ENCODE results near the gene KIFC3. TPM values are rescaled to one million over a fixed set of nuclear protein-coding genes. Genes with fewer than 3 reads are reported as not detected.

Gene KIFC3
- total RNA-seq, 2 donors from 2014 or later, result 3.8 to 5.7 TPM

GRCh38 chr16:57756424-57757325, 45.6 kb downstream of the KIFC3 start:
- no peaks in the 10 kb centered on the region for H3K4me1 ChIP-seq
- no peak for TF ChIP-seq CTCF (IDR thresholded peaks at IDR 0.05)
- H3K9me3 ChIP-seq, result no peaks in the 10 kb centered on the region
- no peak overlapping the region for H3K27ac ChIP-seq
- H3K4me3 ChIP-seq, result no peak overlapping the region
- no peaks in the 10 kb centered on the region for H3K27me3 ChIP-seq
- no peak overlapping the region for H3K9ac ChIP-seq (ENCODE audit: low read depth in 2 of 2, low read length in 2 of 2)
- DNase-seq, result no peak
- H3K36me3 ChIP-seq, result no peaks in the 10 kb centered on the region
- intact Hi-C loops (cut with DNase I), result loop anchor here (2.0 to 10.0 kb wide), 2 partner anchors 106 to 238 kb away; no protein-coding TSS in a partner anchor

GRCh38 chr16:57755726-57756423, 46.4 kb downstream of the KIFC3 start:
- intact Hi-C loops (cut with DNase I), result loop anchor here (2.0 to 10.0 kb wide), 2 partner anchors 107 to 239 kb away; no protein-coding TSS in a partner anchor
- no peak for DNase-seq
- no peaks in the 10 kb centered on the region for H3K4me1 ChIP-seq
- no peaks in the 10 kb centered on the region for H3K9me3 ChIP-seq
- no peak overlapping the region for H3K27ac ChIP-seq
- no peak for TF ChIP-seq CTCF (IDR thresholded peaks at IDR 0.05)
- H3K27me3 ChIP-seq, result no peaks in the 10 kb centered on the region
- H3K4me3 ChIP-seq, result no peak overlapping the region
- no peaks in the 10 kb centered on the region for H3K36me3 ChIP-seq
- H3K9ac ChIP-seq (ENCODE audit: low read depth in 2 of 2, low read length in 2 of 2), result no peak overlapping the region

DNA sequence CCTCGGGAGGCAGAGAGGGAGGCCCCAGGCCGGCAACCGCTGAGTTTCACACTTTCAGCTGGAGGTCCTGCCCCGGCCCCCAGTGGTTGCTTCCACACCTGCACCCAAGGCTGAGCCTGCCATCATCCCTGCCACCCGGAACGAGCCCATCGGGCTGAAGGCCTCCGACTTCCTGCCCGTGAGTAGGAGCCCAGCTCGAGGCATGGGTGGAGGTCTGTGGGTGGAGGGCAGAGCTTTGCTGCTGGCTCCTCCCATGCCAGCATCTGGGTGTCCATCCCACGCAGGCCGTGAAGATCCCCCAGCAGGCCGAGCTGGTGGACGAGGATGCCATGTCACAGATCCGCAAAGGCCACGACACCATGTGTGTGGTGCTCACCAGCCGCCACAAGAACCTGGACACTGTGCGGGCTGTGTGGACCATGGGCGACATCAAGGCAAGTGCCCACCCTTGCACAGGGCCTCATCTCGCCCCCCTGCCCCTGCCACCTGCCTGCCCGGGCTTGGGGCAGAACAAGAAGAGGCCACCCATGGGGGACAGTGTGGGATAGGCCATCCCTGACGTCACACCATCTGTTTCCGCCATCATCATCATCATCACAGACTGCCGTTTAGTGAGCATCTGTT, 47.1 kb downstream of the KIFC3 start:
- H3K9me3 ChIP-seq, result no peaks in the 10 kb centered on the region
- no peaks in the 10 kb centered on the region for H3K36me3 ChIP-seq
- DNase-seq, result no peak
- H3K27me3 ChIP-seq, result no peaks in the 10 kb centered on the region
- H3K9ac ChIP-seq (ENCODE audit: low read depth in 2 of 2, low read length in 2 of 2), result no peak overlapping the region
- no peak overlapping the region for H3K27ac ChIP-seq
- no peaks in the 10 kb centered on the region for H3K4me1 ChIP-seq
- no peak overlapping the region for H3K4me3 ChIP-seq
- no peak for TF ChIP-seq CTCF (IDR thresholded peaks at IDR 0.05)
- intact Hi-C loops (cut with DNase I), result loop anchor here (10.0 kb wide), 1 partner anchor 240 kb away; no protein-coding TSS in a partner anchor

DNA sequence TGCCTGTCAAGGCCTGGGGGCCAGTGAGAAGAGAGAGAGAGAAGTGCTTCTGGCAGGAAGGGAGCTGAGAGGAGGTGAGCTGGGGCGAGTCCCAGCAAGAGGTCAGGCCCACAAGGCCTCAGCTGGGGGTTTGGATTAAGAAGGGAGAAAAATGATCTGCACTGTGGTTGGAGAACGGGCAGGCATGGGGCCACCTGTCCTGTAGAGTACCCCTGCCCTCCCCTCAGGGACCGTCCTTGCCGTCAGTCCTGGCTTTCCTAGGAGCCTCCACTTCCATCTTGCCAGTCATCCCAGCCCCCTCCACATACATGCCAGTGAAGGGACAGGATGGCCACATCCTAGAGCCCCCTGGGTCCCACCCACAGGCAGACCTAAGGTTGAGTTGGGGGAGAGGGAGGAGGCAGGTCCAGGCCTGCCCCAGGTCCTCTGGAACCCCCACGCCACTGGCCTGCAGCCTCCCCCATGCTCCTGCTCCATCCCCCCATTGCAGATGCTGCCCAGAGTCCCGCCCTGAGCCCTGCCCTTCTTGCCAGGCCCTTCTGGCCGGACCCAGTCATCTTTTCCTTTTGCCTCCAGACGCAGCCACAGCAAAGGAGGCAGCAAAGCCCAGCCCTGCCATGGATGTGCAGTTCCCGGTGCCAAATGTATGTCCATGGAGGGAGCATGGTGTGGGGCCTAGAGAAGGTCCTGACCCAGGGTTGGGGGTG, 47.8 kb downstream of the KIFC3 start:
- Histone ChIP-seq H3K9ac (ENCODE audit: low read depth in 2 of 2, low read length in 2 of 2) (no peak overlapping the region), H3K36me3 (no peaks in the 10 kb centered on the region), H3K4me3 (no peak overlapping the region), H3K27me3 (no peaks in the 10 kb centered on the region), H3K4me1 (no peaks in the 10 kb centered on the region), H3K27ac (no peak overlapping the region), H3K9me3 (no peaks in the 10 kb centered on the region)
- no peak for TF ChIP-seq CTCF (IDR thresholded peaks at IDR 0.05)
- DNase-seq, result no peak
- intact Hi-C loops (cut with DNase I), result loop anchor here (10.0 kb wide), 1 partner anchor 240 kb away; no protein-coding TSS in a partner anchor

Measured in colonic mucosa (tissue), 4 donors.